ENCODE results near the gene CHAF1A.

Gene CHAF1A

DNA sequence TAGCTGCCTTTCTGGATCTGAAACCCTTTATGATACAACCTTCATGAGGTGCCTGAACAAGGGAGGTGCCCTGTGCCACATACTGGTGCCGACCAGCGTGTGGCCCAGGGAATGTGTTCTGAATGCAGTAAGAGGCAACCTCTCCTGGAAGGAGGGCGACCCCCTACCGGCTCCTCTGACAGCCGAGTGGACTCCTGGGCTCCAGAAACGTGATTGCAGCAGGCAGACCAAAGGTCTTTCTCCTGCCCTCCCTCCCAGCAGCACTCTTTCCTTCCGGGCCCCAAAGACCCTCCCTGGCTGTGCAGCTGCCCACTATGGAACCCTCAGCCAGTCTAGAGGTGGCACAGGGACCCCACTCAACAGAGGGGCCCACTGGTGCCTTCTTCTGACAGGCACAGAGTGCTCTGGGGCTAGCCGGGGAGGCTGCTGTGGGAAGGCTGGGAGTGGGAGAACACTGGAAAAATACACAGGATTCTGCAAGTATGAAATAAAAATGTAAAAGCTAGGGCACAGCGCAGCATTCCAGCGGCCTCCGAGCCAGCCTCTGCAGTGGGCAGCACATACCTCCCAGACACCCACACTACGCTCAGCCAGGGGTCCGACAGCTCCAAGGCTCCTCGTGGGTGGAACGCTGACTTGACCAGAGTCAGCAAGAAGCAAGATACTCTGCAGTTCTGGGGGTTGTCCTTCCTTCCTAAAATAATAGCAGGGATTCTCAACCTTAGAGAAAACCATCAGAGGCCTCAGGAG is 17.0 kb upstream of the CHAF1A start:
- DNase-seq, result no peak

DNA sequence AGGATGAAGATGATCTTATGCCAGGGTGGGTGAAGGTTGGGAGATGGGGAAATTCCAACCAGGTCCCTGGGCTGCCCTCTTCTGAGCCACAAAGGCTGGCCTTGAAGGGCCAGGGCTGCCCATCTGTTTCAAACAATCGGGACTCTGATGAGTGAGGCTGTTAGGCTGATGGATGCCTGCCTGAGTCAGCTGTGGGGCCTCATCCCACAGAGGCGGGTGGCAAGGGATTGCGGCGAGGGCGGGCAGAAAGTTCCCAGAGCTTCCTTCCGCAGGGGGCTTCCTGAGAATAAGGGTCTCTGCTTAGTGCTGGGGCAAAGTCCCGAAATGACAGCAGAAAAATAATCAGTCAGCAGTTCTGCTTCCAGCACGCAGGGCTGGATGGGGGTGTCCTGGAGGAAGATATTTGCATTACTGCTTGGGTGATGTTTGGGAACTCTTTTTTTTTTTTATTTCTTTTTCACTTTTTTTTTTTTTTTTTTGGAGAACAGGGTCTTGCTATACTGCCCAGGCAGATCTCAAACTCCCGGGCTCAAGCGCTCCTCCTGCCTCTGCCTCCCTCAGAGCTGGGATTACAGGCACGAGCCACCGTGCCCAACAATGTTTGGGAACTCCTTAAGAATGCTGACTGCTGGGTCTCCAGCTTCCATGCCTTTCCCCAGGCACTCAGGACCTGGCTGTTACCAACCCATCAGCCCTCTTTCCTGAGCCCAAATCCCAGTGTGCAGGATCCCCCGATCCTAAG is 16.2 kb upstream of the CHAF1A start:
- no peak for DNase-seq

DNA sequence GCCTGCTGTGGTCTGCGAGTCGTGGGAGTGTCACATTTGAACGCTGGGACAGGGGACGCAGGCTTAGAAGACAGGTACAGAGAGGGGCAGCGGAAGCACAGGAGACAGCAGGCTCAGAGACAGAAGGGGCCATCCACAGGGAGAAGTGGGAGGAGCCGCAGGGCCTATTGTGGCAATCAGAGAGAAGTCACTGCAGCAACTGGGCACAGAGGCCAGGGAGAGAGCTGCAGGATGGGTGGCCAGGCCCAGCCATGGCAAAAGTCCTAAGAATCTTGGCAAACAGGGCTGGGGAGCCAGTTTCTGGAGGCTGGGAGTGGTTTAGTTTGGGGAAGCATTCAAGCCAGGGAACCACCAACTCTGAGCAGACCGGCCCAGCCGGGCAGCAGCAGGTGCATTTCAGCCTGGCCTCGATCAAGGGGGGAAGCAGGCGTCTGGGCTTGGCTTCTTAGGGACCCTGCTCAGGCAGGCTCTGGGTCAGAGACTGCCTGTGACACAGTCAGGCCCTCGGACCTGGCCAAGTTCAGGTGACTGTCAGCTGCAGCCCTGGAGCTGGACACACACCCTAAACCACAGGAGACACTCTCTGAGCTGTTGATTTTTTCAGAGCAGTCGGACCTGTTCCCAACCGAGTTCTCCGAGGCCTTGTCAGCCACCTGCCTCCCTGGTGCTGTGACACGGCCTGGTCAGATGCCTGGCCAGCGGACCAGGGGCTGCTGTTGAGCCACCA is 13.9 kb upstream of the CHAF1A start:
- DNase-seq, result no peak

DNA sequence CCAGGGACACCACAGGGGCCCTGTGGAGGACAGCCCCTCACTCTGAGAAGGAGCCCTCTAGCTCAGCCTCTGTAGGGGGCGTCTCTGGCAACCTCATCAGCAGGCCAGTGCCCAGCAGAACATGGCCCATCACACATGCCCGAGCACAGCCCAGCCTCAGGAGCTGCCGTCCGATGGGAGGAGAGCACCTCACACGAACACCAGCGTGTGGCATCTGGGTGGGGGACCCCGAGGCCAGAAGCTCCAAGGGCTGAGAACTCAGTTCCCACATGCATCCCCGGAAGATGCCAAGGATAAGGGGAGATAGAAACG is 13.4 kb upstream of the CHAF1A start:
- no peak for DNase-seq

DNA sequence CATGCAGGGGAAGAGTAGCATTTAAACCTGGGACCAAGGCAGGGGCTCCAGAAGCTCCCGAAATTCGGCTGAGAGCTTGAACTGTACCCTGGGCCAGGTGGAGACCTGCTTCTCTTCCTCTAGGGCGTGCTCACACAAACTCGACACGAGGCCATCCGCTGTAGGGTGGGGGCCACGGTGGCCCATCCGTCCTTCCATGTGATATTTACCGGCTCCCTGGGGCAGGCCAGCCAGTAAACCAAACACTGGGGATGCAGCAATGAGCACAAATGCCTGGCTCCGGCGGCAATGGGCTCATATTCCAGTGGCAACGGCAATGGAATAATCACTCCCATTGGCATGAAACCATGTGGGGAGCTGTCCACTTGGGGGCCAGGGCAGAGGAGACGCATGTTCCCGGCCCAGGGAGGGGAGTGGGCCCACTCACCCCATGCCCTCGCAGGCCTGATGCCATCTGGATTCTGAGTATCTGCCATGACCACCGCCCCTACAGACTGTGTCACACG is 12.9 kb upstream of the CHAF1A start:
- no peak for DNase-seq

DNA sequence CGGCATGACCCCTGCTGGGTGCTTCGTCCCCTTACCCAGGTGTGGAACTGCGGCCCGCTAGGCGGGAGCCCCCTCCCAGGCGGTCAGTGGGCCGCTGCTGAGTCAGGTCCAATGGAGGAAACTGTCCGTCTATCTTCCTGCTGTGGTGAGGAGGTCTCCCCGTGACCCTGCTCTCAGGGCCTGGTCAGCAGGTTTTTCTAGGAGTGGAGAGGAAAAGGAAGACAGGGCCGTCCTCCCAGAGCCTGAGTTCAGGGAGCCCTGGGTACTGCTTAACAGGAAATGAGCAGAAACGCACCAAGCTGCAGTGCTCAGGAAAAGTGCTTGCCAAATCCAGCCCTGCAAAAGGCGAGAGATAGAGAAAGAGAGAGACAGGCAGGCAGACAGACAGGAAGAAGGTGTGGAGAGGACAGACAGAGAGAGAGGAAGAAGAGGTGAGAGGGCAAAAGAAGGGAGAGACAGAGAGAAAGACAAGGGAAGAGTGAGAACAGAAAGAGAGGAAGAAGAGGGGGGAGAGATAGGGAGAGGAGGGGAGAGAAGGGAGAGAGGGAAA is 12.3 kb upstream of the CHAF1A start:
- DNase-seq, result no peak

DNA sequence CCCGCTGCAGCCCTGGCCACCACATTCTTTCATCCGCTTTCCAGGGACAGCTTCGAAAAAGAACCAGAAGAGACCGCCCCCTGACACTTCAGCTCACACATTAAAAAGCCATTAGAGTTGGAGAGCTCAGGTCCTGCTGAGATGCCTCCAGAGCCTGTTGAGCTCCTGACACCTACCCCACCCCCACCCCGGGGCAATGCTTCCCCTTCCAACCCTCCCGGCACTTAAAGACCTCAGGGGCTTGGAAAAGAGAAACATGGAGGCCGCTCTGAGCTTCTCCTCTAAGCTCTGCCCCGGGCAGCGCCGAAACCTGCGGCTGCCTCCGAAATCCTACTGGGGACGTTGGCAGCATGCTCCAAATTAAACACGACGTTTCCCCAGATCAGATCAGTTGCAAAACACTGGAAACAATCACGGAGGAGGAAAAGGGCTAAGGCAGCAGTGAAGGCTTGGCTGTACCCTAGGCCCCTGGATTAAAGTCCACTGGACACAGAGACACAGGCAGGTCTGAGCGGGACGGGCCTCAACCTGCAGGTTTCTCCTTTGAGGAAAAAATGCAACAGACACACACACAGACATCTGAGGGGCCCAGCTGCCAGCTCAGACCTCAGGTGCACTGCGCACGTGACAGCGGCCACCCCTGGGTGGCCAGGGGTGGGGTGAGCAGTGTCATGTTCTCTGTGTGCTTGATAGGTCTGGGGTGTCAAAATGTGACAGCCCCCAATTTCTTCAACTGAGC is 11.7 kb upstream of the CHAF1A start:
- no peak for DNase-seq

DNA sequence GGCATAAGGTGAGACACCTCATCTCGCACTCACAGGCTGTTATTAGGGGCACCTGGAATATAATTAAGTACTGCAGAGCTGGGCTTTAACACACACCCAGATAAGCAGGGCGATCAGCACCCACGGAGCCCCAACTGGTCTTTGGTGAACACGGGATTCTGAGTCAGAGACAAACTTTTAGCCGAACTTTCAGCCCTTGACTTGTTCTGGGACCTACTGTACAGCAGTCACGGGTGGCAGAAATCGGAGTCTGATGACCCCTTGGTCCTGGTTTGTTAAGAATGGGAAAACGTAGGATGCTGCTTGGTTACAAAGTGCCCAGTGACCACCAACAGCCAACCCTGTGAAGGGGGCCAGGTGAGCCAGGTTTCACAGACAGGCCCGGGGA is 11.1 kb upstream of the CHAF1A start:
- no peak for DNase-seq

DNA sequence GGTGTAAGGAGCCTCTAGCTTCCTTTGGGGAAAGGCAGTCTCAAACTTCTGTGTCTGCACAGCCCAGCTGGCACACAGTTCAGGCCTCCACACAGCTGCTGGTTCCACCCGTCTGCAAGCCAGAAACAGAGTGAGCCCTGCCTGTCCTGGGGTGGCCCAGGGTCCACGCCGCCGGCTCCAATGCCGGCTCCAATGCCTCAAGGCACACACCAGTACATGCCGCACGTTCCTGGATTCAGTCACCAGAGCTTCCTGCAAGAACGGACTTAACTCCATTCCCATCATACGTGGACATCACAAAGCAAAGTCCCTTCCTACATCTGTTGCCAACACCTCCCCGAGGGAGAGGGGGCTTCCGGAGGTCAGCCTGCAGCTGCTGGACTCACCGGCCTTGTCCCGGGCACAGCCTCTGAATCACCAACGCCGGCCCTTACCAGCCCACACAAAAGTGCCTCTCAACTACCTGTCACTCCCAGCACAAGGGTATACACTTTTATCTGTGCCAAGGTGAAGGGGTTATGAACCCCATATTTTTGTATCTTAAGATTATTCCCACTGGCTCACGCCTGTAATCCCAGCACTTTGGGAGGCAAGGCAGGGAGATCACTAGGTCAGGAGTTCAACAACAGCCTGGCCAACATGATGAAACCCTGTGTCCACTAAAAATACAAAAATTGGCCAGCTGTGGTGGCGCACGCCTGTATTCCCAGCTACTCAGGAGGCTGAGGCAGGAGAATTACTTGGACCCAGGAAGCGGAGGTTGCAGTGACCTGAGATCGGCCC is 10.5 kb upstream of the CHAF1A start:
- no peak for DNase-seq

DNA sequence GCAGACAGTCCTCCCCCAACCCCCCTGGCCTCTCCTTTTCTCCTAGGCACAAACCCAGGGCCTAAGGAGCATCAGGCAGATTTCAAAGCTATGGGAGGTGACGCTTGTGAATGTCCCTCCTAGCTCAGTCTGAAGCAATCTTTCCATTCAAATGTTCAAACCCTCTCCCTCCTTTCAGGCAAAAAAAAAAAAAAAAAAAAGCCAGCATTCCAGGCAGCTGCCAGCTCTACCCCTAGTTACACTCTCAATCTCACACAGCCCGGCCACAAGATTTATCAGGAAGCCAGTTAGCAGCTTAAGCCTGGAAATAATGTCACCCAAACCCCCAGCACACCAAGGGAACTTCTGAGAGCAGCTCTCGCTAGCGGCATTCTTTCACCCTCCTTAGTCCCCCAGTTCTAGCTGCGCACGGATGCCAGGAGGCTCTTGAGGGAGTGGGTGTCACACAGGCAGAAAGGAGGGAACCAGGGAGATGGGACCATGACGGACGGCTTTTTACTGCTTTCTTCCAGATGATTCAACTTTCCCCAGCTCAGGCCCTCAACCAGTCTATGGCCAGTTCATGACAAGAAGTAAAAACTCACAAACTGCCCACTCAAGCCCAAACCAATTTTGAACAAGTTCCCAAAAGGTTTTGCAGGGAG is 8.4 kb upstream of the CHAF1A start:
- no peak for DNase-seq

DNA sequence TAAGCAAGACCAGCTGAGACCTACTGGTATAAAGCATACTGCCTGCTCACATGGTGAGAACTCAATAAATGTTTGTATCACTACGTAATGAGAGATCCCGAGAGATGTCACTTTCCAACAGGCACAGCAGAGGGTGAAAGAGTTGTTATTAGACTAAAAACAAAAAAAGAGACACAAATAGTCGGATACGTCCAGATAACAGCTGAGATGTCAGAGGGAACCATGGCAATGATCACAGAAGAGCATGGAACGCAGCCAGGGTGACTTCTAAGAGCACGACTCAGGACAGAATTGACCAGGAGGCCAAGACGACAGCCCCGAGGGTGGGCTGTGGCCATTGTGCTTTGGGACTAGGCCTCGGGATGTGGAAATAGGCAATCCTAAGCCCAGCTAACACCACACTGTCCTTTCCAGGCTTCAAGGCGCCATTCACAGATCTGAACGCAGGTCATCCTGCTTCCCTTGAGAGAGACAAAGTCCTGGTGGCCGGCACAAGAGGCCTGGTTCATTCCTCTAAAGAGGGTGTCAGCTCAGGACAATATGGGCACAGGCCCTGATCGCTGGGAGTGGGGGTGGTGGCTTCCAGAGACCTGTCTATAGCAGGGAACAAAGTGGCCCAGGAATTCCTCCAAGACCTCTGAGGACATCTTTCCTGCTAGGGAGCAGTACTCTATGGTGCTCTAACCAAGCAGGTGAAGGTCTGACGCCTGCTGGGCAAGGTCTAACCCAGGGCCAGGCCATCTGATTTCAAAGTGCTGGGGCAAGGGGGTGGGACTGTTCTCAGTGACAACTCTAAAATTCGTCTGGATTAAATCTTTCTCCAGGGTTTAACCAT is 5.3 kb upstream of the CHAF1A start:
- no peak for DNase-seq

DNA sequence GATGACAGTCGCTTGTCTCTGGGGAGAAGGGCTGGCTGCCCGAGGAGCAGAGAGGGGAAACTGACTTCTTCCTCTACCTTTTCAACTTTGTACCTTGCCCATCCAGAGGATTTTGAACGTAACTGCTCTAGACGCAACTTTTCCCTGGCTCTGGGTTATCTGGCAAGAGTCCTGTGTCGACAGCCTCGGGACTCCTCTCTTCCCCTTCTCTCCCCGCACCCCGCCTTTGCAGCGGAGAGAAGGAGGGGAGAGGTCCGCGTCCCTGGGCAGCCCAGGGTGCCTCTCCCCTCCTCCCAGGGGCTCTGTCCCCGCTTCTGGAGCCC is 2.7 kb upstream of the CHAF1A start:
- peak in 1 of 2 donors; percentile 20 for DNase-seq

DNA sequence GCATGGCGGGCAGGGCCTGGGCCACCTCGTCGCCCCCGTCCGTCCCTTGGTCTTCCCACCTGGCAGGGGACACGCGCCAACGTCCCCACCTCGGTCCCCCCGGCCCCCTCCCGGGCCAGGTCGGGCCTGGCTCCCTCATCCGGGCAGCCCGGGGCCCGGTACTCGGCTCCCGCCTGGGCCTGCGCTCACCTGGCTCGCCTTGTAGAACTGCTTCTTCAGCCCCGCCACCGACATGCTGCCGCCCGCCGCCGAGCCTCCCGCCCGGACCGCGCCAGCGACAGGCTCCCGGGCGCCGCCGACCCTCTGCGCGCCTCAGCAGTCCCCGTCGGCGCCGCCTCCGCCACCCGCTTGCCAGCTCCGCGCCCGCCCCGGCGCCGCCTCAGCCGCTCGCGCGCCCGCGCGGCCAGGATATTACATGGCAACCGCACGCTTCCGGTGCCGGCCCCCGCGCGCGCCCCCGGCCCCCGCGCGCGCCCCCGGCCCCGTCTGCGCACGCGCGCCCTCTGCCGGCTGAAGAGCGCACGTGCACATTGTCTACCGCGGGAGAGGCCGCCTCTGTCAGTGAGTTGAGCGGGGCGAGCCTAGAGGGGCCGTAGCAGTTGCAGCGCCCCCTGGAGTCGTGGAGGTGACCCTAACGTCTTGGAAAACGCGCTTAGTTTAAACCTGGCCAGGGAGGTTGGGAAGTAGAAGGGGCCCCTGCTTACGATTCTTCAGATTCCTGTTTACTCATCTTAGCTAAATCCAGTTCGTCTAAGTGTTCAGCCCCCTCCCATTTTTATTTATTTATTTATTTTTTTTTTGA is 2.1 kb upstream of the CHAF1A start, which contains the start of gene SH3GL1:
TSS of gene SH3GL1 (minus strand) at position 413 of the 802 bp plus-strand sequence. CDS start at position 234, 179 bp downstream.
- peak; percentile 94 for DNase-seq

DNA sequence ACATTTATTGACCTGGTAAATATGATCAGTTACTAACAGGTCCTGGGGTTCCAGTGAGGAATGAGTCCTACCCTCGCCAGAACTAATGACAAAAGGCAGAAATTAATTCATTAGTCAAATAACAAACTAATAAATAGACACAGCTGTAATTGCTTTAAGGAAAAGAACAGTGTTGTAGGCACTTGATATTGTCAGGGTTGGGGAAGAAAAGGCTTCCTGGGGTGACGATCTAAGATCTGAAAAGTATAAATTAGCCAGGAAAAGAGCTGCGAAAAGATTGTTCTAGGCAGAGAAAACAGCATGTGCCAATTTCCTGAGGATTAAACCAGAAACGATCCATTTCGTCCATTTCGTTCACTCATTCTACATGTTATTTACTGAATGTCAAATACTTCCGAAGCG is 670 bp upstream of the CHAF1A start:
- no peak for DNase-seq

DNA sequence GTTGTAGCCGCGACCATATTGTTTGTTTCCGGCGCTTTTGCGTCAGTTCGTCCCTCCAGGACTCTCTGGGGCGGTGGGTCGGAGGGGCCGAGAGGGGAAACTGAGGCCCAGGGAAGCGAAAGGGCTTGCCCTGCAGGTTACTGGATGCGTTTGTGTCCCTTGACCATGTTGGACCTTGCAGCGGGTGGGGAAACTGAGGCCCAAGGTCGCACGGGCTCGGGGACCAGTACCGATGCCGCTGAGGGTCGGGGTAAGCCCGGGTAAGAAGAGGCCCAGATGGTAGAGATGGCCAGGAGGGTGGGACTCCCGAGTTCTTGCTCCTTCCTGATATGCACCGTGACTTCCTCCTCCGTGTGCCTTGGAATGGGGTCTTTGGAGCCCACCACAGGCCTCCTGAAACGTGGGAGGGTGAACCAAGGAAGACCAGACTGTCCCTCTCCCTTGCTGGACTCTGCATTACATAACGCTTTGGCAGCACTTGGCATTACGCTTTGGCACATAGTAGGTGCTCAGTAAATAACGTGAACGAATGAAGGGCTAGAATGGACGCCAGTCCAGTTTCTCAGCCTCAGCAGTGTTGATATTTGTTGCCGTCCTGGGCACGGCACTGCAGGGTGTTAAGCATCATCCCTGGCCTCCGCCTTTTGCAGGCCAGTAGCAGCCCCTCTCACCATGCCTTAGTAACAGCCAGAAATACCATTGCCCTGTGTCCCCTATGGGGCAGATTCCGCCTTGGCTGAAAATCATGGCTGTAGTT is 743 bp downstream of the CHAF1A start:
- DNase-seq, result no peak

DNA sequence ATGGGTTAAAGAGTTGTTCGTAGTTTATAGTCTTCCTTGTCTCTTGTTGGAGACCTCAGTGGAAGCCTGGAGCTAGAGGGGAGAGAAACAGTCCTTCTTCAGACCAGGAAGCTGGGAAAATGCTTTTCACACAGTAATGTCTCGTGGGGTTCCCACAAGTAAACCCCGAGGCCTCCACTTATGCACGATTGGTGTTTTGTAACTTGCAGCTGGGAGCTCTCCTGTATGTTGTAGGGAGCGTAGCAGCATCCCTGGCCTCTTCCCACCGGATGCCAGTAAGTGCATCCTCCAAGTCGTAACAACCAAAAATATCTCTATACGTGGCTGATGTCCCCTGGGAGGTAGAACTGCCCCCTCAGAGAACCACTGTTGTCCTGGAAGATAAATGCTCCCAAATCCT is 3.5 kb downstream of the CHAF1A start:
- DNase-seq, result no peak

DNA sequence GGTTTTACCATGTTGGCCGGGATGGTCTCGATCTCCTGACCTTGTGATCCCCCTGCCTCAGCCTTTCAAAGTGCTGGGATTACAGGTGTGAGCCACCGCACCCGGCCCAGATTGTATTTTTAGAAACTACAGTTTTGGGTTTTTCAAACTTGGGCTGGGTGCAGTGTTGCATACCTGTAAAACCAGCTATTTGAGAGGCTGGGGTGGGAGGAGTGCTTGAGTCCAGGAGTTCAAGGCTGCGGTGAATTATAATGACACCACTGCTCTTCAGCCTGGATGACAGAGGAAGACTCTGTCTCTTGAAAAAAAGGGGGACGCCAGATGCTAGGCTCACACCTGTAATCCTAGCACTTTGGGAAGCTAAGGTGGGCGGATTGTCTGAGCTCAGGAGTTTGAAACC is 4.2 kb downstream of the CHAF1A start:
- no peak for DNase-seq

DNA sequence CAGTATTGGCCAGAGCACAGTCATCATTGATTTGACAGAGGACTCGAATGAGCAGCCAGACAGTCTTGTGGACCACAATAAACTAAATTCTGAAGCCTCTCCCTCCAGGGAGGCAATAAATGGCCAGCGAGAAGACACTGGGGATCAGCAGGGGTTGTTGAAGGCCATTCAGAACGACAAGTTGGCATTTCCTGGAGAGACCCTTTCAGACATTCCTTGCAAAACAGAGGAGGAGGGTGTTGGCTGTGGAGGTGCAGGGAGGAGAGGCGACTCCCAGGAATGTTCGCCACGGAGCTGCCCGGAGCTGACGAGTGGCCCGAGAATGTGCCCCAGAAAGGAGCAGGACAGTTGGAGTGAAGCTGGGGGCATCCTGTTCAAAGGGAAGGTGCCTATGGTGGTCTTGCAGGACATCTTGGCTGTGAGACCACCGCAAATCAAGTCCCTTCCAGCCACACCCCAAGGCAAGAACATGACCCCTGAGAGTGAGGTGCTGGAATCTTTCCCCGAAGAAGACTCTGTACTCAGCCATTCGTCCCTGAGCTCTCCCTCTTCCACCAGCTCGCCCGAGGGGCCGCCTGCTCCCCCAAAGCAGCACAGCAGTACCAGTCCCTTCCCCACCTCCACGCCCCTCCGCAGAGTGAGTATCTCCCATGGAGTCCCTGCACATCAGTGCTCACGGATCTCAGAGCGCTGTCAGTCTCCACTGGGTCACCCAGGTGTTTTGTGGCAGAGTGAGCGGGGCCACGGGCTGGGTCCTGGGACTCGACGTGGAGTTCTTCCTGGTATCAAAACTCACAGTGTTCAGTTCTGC is 6.9 kb downstream of the CHAF1A start:
- DNase-seq, result no peak
